Ishikawa (cell line): Measurements from ENCODE around the gene ZNFX1.

Experiments used
- CEBPB ChIP-seq: IDR thresholded peaks from 2 replicates; pipeline ENCODE4 v1.6.1; 2012
- CREB1 ChIP-seq: IDR thresholded peaks from 2 replicates; pipeline ENCODE4 v1.6.1; 2012; ENCODE audit warnings: low read depth
- EGR1 ChIP-seq: IDR thresholded peaks from 2 replicates; pipeline ENCODE4 v1.6.1; 2012
- EP300 ChIP-seq: IDR thresholded peaks from 2 replicates; pipeline ENCODE4 v1.6.1; 2012; ENCODE audit warnings: borderline replicate concordance
- FOXM1 ChIP-seq: IDR thresholded peaks from 2 replicates; pipeline ENCODE4 v1.6.1; 2012; ENCODE audit warnings: low read depth, borderline replicate concordance
- NFIC ChIP-seq: IDR thresholded peaks from 2 replicates; pipeline ENCODE4 v1.6.1; 2012
- RAD21 ChIP-seq: IDR thresholded peaks from 2 replicates; pipeline ENCODE4 v1.6.1; 2012; ENCODE audit warnings: low read depth
- REST ChIP-seq: IDR thresholded peaks from 2 replicates; pipeline ENCODE4 v1.6.1; 2012; ENCODE audit warnings: low read depth, mild to moderate bottlenecking
- TAF1 ChIP-seq: IDR thresholded peaks from 2 replicates; pipeline ENCODE4 v1.6.1; 2012; ENCODE audit warnings: low read depth, mild to moderate bottlenecking
- TCF12 ChIP-seq: IDR thresholded peaks from 2 replicates; pipeline ENCODE4 v1.6.1; 2012; ENCODE audit warnings: low read depth
- TEAD4 ChIP-seq: IDR thresholded peaks from 2 replicates; pipeline ENCODE4 v1.6.1; 2012
- USF1 ChIP-seq: IDR thresholded peaks from 2 replicates; pipeline ENCODE4 v1.6.1; 2012
- YY1 ChIP-seq: IDR thresholded peaks from 2 replicates; pipeline ENCODE4 v1.6.1; 2012; ENCODE audit warnings: low read depth
- ZBTB7A ChIP-seq: IDR thresholded peaks from 2 replicates; pipeline ENCODE4 v1.6.1; 2012; ENCODE audit warnings: low read depth
- TF ChIP-seq, protein P1 (sequence below): IDR thresholded peaks from 2 replicates; pipeline ENCODE4 v1.6.1; 2012

Gene ZNFX1

DNA sequence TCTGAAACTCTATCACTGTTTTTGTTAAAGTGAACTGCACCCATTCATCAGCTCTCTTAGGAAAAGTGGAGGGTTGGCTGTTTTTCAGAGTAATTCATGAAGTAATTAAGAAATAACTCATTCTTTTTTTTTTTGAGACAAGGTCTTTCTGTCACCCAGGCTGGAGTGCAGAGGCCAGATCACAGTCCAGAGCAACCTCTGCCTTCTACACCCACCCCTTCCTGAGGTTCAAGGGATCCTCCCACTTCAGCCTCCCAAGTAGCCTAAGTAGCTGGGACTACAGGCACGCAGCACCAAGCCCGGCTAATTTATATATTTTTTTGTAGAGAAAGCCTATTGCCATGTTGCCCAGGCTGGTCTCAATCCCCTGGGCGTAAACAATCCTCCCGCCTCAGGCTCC is 2.6 kb downstream of the ZNFX1 start:
- TF ChIP-seq ZBTB7A: no peak
- TF ChIP-seq USF1: no peak
- TF ChIP-seq EGR1: no peak
- TF ChIP-seq YY1: no peak
- no peak for TF ChIP-seq TEAD4

GRCh38 chr20:49273696-49274277 is 4.1 kb downstream of the ZNFX1 start:
- no peak for TF ChIP-seq TEAD4
- TF ChIP-seq NFIC: no peak
- TF ChIP-seq, protein P1, sequence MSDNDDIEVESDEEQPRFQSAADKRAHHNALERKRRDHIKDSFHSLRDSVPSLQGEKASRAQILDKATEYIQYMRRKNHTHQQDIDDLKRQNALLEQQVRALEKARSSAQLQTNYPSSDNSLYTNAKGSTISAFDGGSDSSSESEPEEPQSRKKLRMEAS: no peak
- TF ChIP-seq CEBPB: no peak
- TF ChIP-seq YY1: no peak
- no peak for TF ChIP-seq TCF12
- no peak for TF ChIP-seq ZBTB7A
- TF ChIP-seq EP300: no peak
- TF ChIP-seq EGR1: no peak
- no peak for TF ChIP-seq TAF1
- no peak for TF ChIP-seq FOXM1
- TF ChIP-seq REST: no peak
- no peak for TF ChIP-seq CREB1
- no peak for TF ChIP-seq USF1
- no peak for TF ChIP-seq RAD21

- TF ChIP-seq CEBPB: no peak
- TF ChIP-seq, protein P1: no peak
- TF ChIP-seq CREB1: no peak
- TF ChIP-seq YY1: no peak
- no peak for TF ChIP-seq TEAD4
- no peak for TF ChIP-seq TAF1
- no peak for TF ChIP-seq FOXM1
- no peak for TF ChIP-seq EGR1
- no peak for TF ChIP-seq EP300
- TF ChIP-seq REST: no peak
- TF ChIP-seq TCF12: no peak
Measured at GRCh38 chr20:49272654-49273053, 5.2 kb downstream of the ZNFX1 start.

GRCh38 chr20:49270736-49271135 is 7.1 kb downstream of the ZNFX1 start:
- TF ChIP-seq ZBTB7A (no peak), EGR1 (no peak), YY1 (no peak), REST (no peak), TEAD4 (no peak), NFIC (no peak), TCF12 (no peak), CREB1 (no peak), CEBPB (no peak), FOXM1 (no peak), TAF1 (no peak), USF1 (no peak), RAD21 (no peak), EP300 (no peak)
- TF ChIP-seq, protein P1: no peak
